ENCODE results near the gene ADPRS.
A peak's percentile ranks its signal among the peaks of the same experiment; 100 is the strongest.

Gene ADPRS

GRCh38 chr1:36091698-36092097, 3.0 kb downstream of the ADPRS start:
- no peak overlapping the region for H3K4me3 ChIP-seq (ENCODE audit: low read length)

GRCh38 chr1:36092166-36092797, 3.6 kb downstream of the ADPRS start:
- Histone ChIP-seq H3K9ac (ENCODE audit: low read length) (no peak overlapping the region), H3K4me1 (ENCODE audit: control insufficient read depth, insufficient read depth, low read length) (no peaks in the 10 kb centered on the region), H3K27me3 (ENCODE audit: control insufficient read depth, insufficient read depth, low read length) (no peaks in the 10 kb centered on the region), H3K4me3 (ENCODE audit: low read length) (no peak overlapping the region), H3K36me3 (ENCODE audit: control insufficient read depth, insufficient read depth, low read length) (peaks cover 24% of the 10 kb centered on the region), H3K27ac (ENCODE audit: low read depth, low read length) (no peak overlapping the region)

More at GRCh38 chr1:36091698-36092097, 3.0 kb downstream of the ADPRS start:
- Histone ChIP-seq H3K4me1 (ENCODE audit: control insufficient read depth, insufficient read depth, low read length) (no peaks in the 10 kb centered on the region), H3K27ac (ENCODE audit: low read depth, low read length) (no peak overlapping the region), H3K36me3 (ENCODE audit: control insufficient read depth, insufficient read depth, low read length) (peaks cover 24% of the 10 kb centered on the region), H3K9ac (ENCODE audit: low read length) (no peak overlapping the region), H3K27me3 (ENCODE audit: control insufficient read depth, insufficient read depth, low read length) (no peaks in the 10 kb centered on the region)

GRCh38 chr1:36092798-36093185, 4.1 kb downstream of the ADPRS start:
- Histone ChIP-seq H3K4me1 (ENCODE audit: control insufficient read depth, insufficient read depth, low read length) (no peaks in the 10 kb centered on the region), H3K27me3 (ENCODE audit: control insufficient read depth, insufficient read depth, low read length) (no peaks in the 10 kb centered on the region), H3K9ac (ENCODE audit: low read length) (no peak overlapping the region), H3K36me3 (ENCODE audit: control insufficient read depth, insufficient read depth, low read length) (peaks cover 24% of the 10 kb centered on the region), H3K4me3 (ENCODE audit: low read length) (no peak overlapping the region), H3K27ac (ENCODE audit: low read depth, low read length) (no peak overlapping the region)

GRCh38 chr1:36093226-36093625, 4.5 kb downstream of the ADPRS start:
- peaks cover 24% of the 10 kb centered on the region for H3K36me3 ChIP-seq (ENCODE audit: control insufficient read depth, insufficient read depth, low read length)
- H3K4me1 ChIP-seq (ENCODE audit: control insufficient read depth, insufficient read depth, low read length) = no peaks in the 10 kb centered on the region
- H3K27ac ChIP-seq (ENCODE audit: low read depth, low read length) = no peak overlapping the region
- no peak overlapping the region for H3K4me3 ChIP-seq (ENCODE audit: low read length)
- no peak overlapping the region for H3K9ac ChIP-seq (ENCODE audit: low read length)
- H3K27me3 ChIP-seq (ENCODE audit: control insufficient read depth, insufficient read depth, low read length) = no peaks in the 10 kb centered on the region

GRCh38 chr1:36093929-36094328, 5.2 kb downstream of the ADPRS start:
- H3K4me3 ChIP-seq (ENCODE audit: low read length) = no peak overlapping the region
- H3K36me3 ChIP-seq (ENCODE audit: control insufficient read depth, insufficient read depth, low read length) = peaks cover 24% of the 10 kb centered on the region
- no peak overlapping the region for H3K9ac ChIP-seq (ENCODE audit: low read length)
- H3K27ac ChIP-seq (ENCODE audit: low read depth, low read length) = peak overlapping the region; percentile 5
- H3K27me3 ChIP-seq (ENCODE audit: control insufficient read depth, insufficient read depth, low read length) = no peaks in the 10 kb centered on the region
- H3K4me1 ChIP-seq (ENCODE audit: control insufficient read depth, insufficient read depth, low read length) = no peaks in the 10 kb centered on the region

GRCh38 chr1:36094621-36095061, 5.9 kb downstream of the ADPRS start:
- Histone ChIP-seq H3K9ac (ENCODE audit: low read length) (no peak overlapping the region), H3K4me1 (ENCODE audit: control insufficient read depth, insufficient read depth, low read length) (no peaks in the 10 kb centered on the region), H3K36me3 (ENCODE audit: control insufficient read depth, insufficient read depth, low read length) (peaks cover 24% of the 10 kb centered on the region)

GRCh38 chr1:36095760-36096405, 7.2 kb downstream of the ADPRS start:
- no peaks in the 10 kb centered on the region for H3K4me1 ChIP-seq (ENCODE audit: control insufficient read depth, insufficient read depth, low read length)
- H3K4me3 ChIP-seq (ENCODE audit: low read length) = no peak overlapping the region
- peaks cover 24% of the 10 kb centered on the region for H3K36me3 ChIP-seq (ENCODE audit: control insufficient read depth, insufficient read depth, low read length)
- H3K27ac ChIP-seq (ENCODE audit: low read depth, low read length) = no peak overlapping the region
- no peak overlapping the region for H3K9ac ChIP-seq (ENCODE audit: low read length)
- no peaks in the 10 kb centered on the region for H3K27me3 ChIP-seq (ENCODE audit: control insufficient read depth, insufficient read depth, low read length)

More at GRCh38 chr1:36094621-36095061, 5.9 kb downstream of the ADPRS start:
- Histone ChIP-seq H3K4me3 (ENCODE audit: low read length) (no peak overlapping the region), H3K27ac (ENCODE audit: low read depth, low read length) (no peak overlapping the region), H3K27me3 (ENCODE audit: control insufficient read depth, insufficient read depth, low read length) (no peaks in the 10 kb centered on the region)

- H3K4me1 ChIP-seq (ENCODE audit: control insufficient read depth, insufficient read depth, low read length) = no peaks in the 10 kb centered on the region
- peaks cover 24% of the 10 kb centered on the region for H3K36me3 ChIP-seq (ENCODE audit: control insufficient read depth, insufficient read depth, low read length)
- no peak overlapping the region for H3K9ac ChIP-seq (ENCODE audit: low read length)
- H3K27ac ChIP-seq (ENCODE audit: low read depth, low read length) = no peak overlapping the region
- H3K4me3 ChIP-seq (ENCODE audit: low read length) = no peak overlapping the region
- H3K27me3 ChIP-seq (ENCODE audit: control insufficient read depth, insufficient read depth, low read length) = no peaks in the 10 kb centered on the region
These were observed 8.1 kb downstream of the ADPRS start for GRCh38 chr1:36096500-36097432.

- Histone ChIP-seq H3K4me3 (ENCODE audit: low read length) (no peak overlapping the region), H3K27me3 (ENCODE audit: control insufficient read depth, insufficient read depth, low read length) (no peaks in the 10 kb centered on the region), H3K36me3 (ENCODE audit: control insufficient read depth, insufficient read depth, low read length) (peaks cover 13% of the 10 kb centered on the region), H3K4me1 (ENCODE audit: control insufficient read depth, insufficient read depth, low read length) (no peaks in the 10 kb centered on the region), H3K9ac (ENCODE audit: low read length) (no peak overlapping the region), H3K27ac (ENCODE audit: low read depth, low read length) (no peak overlapping the region)
These were observed 9.2 kb downstream of the ADPRS start for GRCh38 chr1:36097693-36098585.

GRCh38 chr1:36098650-36099365, 10.1 kb downstream of the ADPRS start:
- Histone ChIP-seq H3K4me1 (ENCODE audit: control insufficient read depth, insufficient read depth, low read length) (no peaks in the 10 kb centered on the region), H3K27me3 (ENCODE audit: control insufficient read depth, insufficient read depth, low read length) (no peaks in the 10 kb centered on the region), H3K9ac (ENCODE audit: low read length) (no peak overlapping the region), H3K4me3 (ENCODE audit: low read length) (no peak overlapping the region), H3K36me3 (ENCODE audit: control insufficient read depth, insufficient read depth, low read length) (peaks cover 6% of the 10 kb centered on the region), H3K27ac (ENCODE audit: low read depth, low read length) (no peak overlapping the region)

GRCh38 chr1:36099681-36100341, 11.1 kb downstream of the ADPRS start:
- Histone ChIP-seq H3K27me3 (ENCODE audit: control insufficient read depth, insufficient read depth, low read length) (no peaks in the 10 kb centered on the region), H3K9ac (ENCODE audit: low read length) (no peak overlapping the region), H3K4me3 (ENCODE audit: low read length) (no peak overlapping the region), H3K27ac (ENCODE audit: low read depth, low read length) (no peak overlapping the region), H3K36me3 (ENCODE audit: control insufficient read depth, insufficient read depth, low read length) (peaks cover 2% of the 10 kb centered on the region), H3K4me1 (ENCODE audit: control insufficient read depth, insufficient read depth, low read length) (no peaks in the 10 kb centered on the region)
